Bone marrow (tissue), 2 donors: ENCODE data around the gene TTC12.
"Not testable (repeated sequence)": the region's sequence is repeated elsewhere in the genome, so short reads cannot be mapped to it uniquely, and the experiment has no call there.

Experiments used
- DNase-seq, 2 donors: peaks; one replicate each; lab custom pipeline; 2025; lab: John Stamatoyannopoulos, UW

The TTC12 gene

GRCh38 chr11:113286509-113287497 lies 27.6 kb upstream of the TTC12 start:
- no peak for DNase-seq

- no peak for DNase-seq
Observed at GRCh38 chr11:113287801-113288200, 26.6 kb upstream of the TTC12 start.

- DNase-seq = no peak
Observed at GRCh38 chr11:113288286-113288863, 26.0 kb upstream of the TTC12 start.

DNA sequence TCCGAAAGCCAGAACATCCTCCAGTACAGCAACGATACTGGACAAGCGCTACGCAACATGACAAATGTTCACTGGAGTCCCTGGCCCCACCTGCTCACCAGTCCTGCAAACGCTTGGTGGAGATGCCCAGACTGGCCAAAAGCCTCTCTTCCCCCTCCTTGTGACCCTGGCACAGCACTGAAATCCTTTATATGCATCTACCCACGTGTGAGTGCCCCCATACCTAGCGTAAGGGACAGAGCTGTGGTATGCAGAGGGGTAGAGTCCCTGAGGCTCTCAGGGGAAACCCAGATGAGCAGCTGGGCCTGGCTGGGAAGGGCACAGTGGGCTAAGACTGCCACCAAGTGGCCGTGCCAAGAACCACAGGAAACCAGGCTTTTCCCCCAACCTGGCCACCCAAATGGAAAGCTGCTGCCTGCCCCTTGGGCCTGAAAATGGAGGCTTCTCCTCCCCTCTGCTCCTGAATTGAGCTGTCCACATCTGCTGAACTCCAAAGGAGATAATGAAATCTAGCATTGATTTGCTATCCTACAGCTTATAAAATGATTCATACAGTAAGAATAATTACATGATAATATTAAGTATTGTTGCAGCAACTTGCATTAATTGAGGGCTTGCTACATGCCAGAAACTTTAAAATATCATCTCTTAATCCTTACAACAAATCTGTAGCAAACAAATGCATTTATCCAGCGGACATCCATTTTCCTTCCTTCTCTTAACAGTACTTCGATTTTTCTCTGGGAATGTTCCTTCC lies 24.8 kb upstream of the TTC12 start:
- DNase-seq = peak; percentile 9 to 14

GRCh38 chr11:113293936-113294335 lies 20.4 kb upstream of the TTC12 start:
- no peak for DNase-seq

DNA sequence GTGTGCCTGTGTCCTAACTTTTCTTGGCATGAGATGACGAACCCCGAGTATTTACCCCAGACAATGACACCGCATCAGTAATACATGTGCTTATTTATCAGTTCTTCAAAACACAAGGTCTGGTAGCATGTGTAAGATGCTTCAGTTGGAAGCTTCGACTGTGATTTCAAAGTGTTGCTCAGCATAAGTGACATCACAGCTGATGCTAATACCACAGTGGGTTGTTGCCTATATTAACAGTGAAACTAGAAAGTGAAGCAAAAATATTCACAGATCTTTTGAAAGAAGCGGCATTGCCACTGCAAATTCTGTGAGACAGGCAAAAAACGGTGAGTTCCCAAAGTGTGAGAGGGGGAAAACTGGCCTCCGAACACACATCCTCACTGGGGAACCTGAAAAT lies 18.4 kb upstream of the TTC12 start:
- no peak for DNase-seq

DNA sequence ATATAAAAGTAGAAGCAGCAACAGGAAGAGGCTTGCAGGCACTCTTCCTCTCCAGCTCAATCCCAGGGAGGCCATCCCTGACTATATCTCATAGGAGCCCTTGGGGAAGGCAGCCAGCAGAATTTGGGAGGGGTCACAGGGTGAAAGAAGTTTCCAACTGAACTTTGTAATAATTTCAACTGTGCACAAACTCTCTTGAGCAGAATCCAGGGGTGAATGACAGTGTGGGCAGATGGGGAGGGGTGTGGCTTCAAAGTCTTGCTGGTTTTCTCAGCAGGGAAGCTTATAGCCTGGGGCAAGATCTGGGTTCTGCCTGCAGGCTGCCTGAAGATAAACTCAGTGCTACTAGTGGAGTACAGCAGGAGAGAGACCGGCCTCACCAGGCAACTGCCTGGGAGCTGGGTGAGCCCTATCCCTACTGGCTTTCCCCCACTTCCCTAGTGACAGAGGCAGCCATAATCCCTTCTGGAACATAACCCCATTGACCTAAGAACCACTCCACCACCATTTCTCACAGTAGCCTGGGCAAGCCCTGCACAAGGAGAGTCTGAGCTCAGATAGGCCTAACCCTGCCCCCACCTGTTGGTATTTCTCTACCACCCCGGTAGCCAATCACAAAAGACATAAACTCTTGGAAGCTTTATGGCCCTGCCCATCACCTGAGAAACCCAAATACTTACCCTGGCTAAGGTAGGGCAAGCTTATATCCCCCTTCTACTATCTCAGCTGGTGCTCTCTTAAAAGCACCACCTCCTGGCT lies 17.8 kb upstream of the TTC12 start:
- no peak for DNase-seq

GRCh38 chr11:113298496-113298895 lies 15.9 kb upstream of the TTC12 start:
- not testable (repeated sequence) for DNase-seq

- DNase-seq = no peak
Observed at GRCh38 chr11:113304916-113305315, 9.5 kb upstream of the TTC12 start.

- DNase-seq = peak; percentile 9 to 20
Observed at GRCh38 chr11:113305440-113306336, 8.7 kb upstream of the TTC12 start.

DNA sequence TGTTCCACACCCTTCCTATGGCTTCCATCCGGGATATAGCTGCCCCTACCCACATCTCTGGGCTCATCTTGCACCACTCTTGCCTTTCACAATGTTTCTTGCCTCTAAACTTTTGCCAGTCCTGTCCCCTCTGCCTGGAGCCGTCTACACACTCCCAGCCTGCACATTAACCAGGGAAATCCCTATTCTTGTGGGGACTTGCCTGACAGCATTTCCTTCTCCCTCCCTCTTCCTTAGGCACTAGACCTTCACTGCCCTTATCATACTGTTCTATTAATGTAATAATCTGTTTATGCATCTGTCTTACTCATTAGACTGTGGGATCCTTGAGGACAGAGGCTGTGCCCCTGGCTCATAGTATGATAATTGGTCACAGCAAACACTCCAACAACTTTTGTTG lies 5.8 kb upstream of the TTC12 start:
- DNase-seq = no peak

GRCh38 chr11:113311536-113311935 lies 2.8 kb upstream of the TTC12 start:
- DNase-seq = no peak

DNA sequence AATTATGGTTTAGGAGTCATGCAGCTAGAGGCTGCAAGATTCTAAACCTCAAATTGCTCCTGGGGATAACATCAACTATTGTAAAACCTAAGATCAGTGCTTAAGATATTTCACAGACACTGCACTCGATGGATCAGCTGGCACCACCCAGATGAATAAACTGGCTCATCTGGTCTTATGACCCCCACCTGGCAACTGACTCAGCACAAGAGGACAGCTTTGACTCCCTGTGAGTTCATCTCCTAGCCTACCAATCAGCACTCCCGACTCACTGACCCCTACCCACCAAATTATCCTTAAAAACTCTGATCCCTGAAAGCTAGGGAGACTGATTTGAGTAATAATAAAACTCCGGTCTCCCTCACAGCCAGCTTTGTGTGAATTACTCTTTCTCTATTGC lies 782 bp upstream of the TTC12 start:
- no peak for DNase-seq

GRCh38 chr11:113314065-113314388 lies 356 bp upstream of the TTC12 start:
- no peak for DNase-seq

DNA sequence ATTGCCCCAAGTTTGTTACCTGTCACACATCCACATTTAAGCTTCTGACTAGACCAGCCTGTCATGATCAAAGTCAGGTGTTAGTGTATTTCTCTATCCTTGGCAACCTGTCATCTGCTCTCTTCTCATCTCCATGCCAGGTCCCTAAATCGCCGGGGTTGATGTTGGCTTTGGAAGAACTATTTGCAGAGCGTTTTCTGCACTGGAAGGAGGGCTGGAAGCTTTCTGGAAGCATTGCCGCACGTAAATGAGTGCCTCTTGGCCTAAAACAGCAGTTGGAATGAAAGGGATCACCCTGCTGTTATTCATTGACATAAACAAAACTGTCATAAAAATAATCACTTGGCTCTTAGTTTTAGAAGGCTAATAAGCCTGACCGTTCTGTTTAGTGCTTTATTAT lies 1.4 kb downstream of the TTC12 start:
- DNase-seq = no peak

DNA sequence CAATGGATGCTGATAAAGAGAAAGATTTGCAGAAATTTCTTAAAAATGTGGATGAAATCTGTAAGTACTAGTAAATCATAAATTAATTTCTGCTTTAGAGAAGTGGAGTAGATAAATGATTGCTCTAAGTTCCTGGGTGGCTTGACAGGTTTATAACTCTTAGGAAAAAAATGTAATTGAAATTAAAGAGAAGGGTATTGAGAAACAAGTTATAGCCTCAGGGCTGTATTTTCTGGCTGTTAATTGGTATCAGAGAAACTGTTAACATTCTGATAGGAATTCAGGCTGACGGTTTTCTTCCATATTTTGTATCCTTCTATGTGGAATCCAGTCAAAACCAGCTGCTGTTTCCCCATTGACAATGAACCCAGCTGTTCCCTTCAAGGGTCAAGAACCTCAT lies 1.9 kb downstream of the TTC12 start:
- DNase-seq = no peak

- no peak for DNase-seq
Observed at GRCh38 chr11:113317339-113317738, 3.0 kb downstream of the TTC12 start.

GRCh38 chr11:113319085-113319484 lies 4.7 kb downstream of the TTC12 start:
- no peak for DNase-seq

DNA sequence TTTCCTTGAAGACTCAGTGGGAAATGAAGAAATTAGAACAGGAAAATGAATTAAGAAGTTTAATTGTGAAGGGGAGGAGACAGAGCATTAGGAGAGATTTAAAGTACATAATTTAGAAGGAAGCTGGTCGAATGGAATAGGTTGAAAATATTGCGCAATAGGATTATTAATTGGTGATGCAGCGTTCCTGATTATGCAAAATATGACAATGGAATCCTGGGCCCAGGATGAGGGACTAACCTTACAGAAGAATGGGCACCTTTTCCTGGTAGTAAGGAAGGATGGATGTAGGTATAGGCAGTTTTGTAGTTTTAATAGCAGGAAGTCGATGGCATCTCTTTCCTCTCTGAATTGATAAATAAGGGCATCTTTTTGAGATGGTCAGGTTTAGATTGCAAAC lies 7.8 kb downstream of the TTC12 start:
- no peak for DNase-seq

DNA sequence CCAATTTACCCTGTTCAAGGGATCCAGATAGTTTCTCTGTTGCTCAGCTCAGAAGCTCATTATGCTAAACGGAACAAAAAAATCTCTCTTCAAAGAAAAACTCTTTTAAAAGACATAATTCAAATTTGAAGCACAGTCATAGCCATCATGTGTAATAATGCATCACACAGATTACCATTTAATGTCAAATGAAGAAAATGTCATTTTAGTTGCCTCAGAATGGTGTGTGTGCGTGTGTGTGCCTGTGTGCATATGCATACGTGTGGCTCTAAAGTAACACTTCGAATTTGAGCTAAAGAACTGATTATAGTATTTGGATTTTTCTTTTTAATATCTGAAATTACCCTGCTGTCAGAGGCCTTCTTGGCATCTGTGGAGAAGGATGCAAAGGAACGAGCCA lies 9.9 kb downstream of the TTC12 start:
- no peak for DNase-seq

GRCh38 chr11:113329725-113330124 lies 15.3 kb downstream of the TTC12 start:
- DNase-seq = no peak
